Embryonic facial prominence (tissue), 1 donor: Measurements from ENCODE around the gene ZSWIM4.

Source experiments
- DNase-seq: peaks from one replicate; pipeline ENCODE4 v3.0.0-alpha.2; 2016; ENCODE audit errors: extremely low spot score

The ZSWIM4 gene

DNA sequence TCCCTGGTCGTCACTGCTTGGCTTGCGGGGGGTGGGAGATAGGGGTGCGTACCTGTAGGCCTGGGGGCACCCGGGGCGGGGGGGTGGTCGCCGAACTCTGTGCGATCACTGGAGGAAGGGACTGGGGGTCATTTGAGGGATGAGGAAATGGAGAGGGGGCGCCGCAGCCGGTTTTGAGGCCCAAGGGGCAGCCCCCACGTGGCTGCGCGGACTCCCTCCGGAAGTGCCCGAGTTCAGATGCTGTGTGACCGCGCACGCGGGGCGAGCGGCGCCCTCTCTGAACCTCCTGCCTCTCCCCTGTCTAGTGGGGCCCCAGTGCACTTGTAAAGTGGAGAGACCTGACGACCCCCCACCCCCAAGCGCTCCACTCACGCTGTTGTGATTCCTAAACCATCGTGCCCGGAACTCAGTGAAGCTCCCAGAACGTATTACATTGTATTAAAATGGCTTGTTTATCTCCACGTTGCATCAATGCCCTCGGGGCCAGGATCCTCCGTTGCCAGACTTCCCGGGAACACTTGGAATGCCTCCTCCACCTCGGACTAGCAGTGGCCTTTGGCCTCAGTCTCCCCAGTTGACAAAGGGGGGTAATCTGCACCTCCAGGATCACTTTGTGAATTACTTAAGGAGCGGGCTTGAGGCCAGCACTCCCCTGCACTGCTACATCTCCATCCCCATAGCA is 78.7 kb downstream of the ZSWIM4 start:
- DNase-seq = no peak

DNA sequence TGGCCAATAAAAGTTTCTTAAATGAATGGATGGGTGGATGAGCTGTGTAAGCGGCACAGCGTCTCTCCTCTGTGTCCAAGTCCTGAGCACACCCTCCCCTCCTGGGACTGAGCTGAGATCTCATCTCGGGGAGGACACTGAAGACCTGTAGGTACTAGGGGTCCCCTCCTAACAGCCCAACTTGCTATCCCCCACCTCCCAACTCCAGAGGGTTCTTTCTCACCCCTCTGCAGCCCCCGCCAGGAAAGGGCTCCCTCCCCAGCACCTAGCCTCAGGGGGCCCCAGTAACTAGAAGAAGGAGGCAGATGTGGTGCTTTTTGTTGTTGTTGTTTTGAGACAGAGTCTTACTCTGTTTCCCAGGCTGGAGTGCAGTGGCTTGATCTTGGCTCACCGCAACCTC is 80.6 kb downstream of the ZSWIM4 start:
- DNase-seq = no peak

DNA sequence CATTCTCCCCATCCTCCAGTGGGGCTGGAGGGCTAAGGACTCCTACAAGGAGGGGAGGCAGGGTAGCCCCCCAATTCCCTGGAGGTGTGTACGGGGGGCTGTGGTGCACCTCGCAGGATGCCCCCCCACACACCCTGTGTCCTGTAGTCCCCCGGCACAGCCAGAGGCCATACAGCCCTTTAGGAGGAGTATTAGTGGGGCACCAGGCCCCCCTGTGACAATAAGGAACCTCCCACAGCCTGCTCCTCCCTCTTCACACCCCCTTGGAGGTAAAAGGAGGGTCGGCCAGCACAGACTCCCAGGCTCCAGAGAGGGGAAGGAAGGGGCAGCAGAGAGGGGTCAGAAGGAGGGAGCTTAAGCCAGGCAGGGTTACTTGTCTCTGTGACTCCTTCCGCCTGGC is 81.6 kb downstream of the ZSWIM4 start, which contains the start of gene NANOS3:
TSS of gene NANOS3 (plus strand) at position 301 of the 400 bp plus-strand sequence. CDS start 115 bp downstream, outside the sequence.
- no peak for DNase-seq

DNA sequence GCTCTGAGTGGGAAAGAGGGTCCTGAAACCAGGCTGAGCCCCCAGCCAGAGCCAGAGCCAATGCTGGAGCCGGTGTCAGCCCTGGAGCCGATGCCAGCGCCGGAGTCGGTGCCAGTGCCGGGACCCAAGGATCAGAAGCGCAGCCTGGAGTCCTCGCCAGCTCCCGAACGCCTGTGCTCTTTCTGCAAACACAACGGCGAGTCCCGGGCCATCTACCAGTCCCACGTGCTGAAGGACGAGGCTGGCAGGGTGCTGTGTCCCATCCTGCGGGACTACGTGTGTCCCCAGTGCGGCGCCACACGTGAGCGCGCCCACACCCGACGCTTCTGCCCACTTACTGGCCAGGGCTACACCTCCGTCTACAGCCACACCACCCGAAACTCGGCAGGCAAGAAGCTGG is 82.1 kb downstream of the ZSWIM4 start:
- DNase-seq = no peak

DNA sequence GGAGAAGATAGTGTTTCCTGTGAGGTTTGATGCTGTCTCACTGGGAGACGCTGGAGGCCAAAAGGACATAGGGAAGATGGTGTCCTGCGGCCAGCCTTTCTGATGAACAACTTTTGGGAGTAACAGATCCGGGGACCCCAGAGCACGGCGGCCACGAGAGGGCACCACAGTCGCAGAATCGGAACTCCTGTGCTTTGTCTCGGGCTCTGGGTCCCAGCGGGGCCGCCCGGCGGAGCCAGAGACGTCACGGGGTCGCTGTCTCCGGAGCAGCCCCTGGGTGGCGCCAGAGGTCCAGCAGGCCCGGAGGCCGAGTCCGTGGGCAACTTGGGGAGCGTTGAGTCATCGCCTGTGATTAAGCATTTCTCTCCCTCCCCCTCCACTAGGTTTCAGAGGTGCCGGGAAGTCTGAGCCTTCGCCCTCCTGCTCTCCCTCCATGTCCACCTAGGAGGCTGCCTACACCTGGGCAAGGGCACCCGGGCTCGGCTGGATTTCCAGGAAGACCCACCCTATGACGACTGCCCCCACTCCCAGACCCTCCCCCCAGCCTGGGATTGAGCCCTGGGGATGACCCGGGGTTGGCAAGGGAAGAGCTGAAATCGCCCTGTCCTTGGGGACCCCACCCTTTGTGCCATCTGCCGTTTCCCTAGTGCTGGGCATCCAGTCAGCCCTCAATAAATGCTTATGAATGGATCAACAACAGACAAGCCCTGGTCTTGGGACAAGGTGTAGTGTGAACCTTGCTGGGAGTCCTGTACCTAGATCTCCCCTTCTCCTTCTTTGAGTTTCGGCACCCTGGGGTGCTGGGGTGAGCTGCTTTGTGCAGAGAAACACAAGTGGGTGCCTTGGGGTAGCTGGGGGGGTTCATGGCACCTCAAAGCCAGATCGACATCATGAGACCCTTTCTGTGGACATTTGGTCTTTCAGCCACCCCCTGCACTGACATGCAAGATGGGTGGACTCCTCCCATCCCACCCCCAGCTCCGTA is 85.1 kb downstream of the ZSWIM4 start:
- peak; percentile 89 for DNase-seq

DNA sequence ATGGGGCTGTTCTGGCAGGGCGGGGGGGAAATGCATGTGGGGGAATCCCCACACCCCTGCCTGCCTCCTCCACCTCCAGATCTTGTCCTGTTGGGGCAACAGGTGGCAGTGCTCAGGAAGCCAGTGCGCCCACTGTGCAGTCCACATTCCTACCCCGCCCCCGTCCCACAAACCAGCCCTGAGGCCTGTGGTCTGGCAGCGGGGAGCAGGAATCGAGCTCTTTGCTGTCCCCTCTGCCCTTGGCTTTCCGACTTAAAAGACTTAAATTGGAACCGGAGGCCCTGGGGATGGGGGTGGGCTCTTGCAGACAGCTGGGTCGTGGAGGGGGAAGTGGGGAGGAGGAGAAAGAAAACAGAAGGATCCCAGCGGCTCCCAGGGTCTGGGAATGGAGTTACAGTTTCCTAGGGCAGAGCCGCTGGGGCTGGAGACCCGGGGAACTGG is 86.0 kb downstream of the ZSWIM4 start:
- DNase-seq = no peak
